Prostate gland (tissue), 2 donors: Measurements from ENCODE around the gene C10orf88. TPM values are rescaled to one million over a fixed set of nuclear protein-coding genes. Genes with fewer than 3 reads are reported as not detected.

ENCODE experiments used
- DNase-seq: peaks from one replicate; pipeline ENCODE4 v3.0.0-alpha.2; 2019; ENCODE audit warnings: low spot score
- H3K27ac ChIP-seq, 2 donors: fragments of 200-600 bp; sonication (generic); 2 replicates each; pipeline ENCODE4 v1.5.1; 2017 to 2019
- H3K27me3 ChIP-seq: fragments of 200-600 bp; sonication (generic); replicated peaks from 2 replicates; pipeline ENCODE4 v1.5.1; 2019; ENCODE audit not compliant: insufficient read depth
- H3K36me3 ChIP-seq, 2 donors: fragments of 200-600 bp; sonication (generic); 1 replicate in 1 of 2; 2 replicates in 1 of 2; pipeline versions ENCODE4 v1.5.1 to v1.8.1; 2017 to 2019
- H3K4me1 ChIP-seq: fragments of 200-600 bp; sonication (generic); replicated peaks from 2 replicates; pipeline ENCODE4 v1.5.1; 2019
- H3K4me3 ChIP-seq, 2 donors: fragments of 200-600 bp; sonication (generic); 2 replicates each; pipeline ENCODE4 v1.5.1; 2017 to 2019
- H3K9me3 ChIP-seq: fragments of 200-600 bp; sonication (generic); 2 replicates; pipeline ENCODE4 v1.5.1; 2017
- POLR2A ChIP-seq: fragments of 450-650 bp; IDR thresholded peaks from one replicate; pipeline ENCODE4 v1.6.1; 2016; ENCODE audit warnings: antibody characterized with exemption, mild to moderate bottlenecking
- POLR2AphosphoS5 ChIP-seq: sonication (generic); formaldehyde crosslinking; IDR thresholded peaks from one replicate; pipeline ENCODE4 v1.6.1; 2017; ENCODE audit warnings: antibody characterized with exemption
- WGBS: methylation state at CpG from one replicate; pipeline ENCODE4 v1.1.5; 2018; 5-methylcytosine and 5-hydroxymethylcytosine counted together
- intact Hi-C: fragments of 100-400 bp; cut with DNase I; formaldehyde crosslinking; loops from one replicate; pipeline ENCODE4 v1.14.2; 2022
- total RNA-seq, 2 donors: library from RNA; depleted of rRNA; stranded (reverse); fragments of >200 nt; gene quantifications; one replicate each; pipeline ENCODE4 v1.1.0, GENCODE V29; 2016
- TF ChIP-seq, protein P1 (sequence below), 4 experiments: fragments of 200-600 bp in 2 of 4; fragments of 450-650 bp in 2 of 4; sonication (generic) in 2 of 4; IDR thresholded peaks; 1 replicate in 3 of 4; 2 replicates in 1 of 4; pipeline ENCODE4 v1.5.1; 2016 to 2019; ENCODE audit warnings: antibody characterized with exemption in 4 of 4, mild to moderate bottlenecking in 2 of 4, moderate library complexity in 2 of 4

C10orf88 gene
- total RNA-seq, 2 donors from 2014 or later = 6.6 to 15.2 TPM

DNA sequence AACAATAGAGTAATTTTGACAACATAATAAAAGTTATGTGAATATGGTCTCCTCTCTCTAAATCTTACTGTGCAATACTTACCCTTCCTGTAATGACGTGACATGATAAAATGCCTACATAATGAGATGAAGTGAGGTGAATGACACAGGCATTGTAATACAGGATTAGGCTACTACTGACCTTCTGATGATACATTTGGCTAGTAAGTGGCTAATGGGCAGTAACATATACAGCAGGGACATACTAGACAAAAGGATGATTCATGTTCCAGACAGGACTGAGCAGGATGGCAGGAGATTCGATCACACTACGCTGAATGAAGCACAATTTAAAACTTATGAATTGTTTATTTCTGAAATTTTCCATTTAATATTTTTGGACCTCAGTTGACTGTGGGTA, 4.7 kb downstream of the C10orf88 start:
- TF ChIP-seq POLR2A = no peak
- no peak for TF ChIP-seq POLR2AphosphoS5
- TF ChIP-seq, protein P1, sequence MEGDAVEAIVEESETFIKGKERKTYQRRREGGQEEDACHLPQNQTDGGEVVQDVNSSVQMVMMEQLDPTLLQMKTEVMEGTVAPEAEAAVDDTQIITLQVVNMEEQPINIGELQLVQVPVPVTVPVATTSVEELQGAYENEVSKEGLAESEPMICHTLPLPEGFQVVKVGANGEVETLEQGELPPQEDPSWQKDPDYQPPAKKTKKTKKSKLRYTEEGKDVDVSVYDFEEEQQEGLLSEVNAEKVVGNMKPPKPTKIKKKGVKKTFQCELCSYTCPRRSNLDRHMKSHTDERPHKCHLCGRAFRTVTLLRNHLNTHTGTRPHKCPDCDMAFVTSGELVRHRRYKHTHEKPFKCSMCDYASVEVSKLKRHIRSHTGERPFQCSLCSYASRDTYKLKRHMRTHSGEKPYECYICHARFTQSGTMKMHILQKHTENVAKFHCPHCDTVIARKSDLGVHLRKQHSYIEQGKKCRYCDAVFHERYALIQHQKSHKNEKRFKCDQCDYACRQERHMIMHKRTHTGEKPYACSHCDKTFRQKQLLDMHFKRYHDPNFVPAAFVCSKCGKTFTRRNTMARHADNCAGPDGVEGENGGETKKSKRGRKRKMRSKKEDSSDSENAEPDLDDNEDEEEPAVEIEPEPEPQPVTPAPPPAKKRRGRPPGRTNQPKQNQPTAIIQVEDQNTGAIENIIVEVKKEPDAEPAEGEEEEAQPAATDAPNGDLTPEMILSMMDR (IDR thresholded peaks at IDR 0.05) = no peak
- Histone ChIP-seq H3K4me3 (no peak overlapping the region), H3K36me3 (no peaks in the 10 kb centered on the region), H3K27ac (no peak overlapping the region), H3K27me3 (no peaks in the 10 kb centered on the region), H3K4me1 (no peaks in the 10 kb centered on the region), H3K9me3 (no peaks in the 10 kb centered on the region)
- DNase-seq = no peak
- intact Hi-C loops = no loop called here
- 97% methylated on average over 3 of the region's 3 CpGs for WGBS

DNA sequence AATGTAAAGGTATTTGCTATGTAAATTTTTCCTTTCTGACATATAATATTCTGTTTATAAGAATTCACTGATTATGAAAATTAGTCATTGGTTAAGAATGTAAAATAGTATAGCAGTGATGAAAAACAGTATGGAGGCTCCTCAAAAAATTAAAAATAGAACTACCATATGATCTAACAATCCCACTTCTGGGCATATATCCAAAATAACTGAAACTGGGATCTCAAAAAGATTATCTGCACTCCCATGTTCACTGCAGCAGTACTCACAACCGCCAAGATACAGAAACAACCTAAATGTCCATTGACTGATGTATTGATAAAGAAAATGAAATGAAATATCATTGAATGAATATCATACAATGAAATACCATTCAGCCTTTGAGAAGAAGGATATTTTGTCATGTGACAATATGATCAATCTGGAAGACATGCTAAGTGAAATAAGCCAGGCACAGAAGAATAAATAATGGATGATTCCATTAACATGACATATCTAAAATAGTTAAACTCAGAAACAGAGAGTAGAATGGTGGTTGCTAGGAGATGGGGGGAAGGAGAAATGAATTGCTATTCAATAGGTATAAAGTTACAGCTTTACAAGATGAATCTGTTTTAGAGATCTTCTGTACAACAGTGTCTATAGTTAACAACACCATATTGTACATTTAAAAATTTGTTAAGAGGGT, 14.0 kb downstream of the C10orf88 start:
- no peaks in the 10 kb centered on the region for H3K36me3 ChIP-seq
- no peaks in the 10 kb centered on the region for H3K9me3 ChIP-seq
- H3K4me3 ChIP-seq = no peak overlapping the region
- 82% methylated on average over 1 of the region's 1 CpG for WGBS
- intact Hi-C loops = no loop called here
- TF ChIP-seq POLR2A (no peak), POLR2AphosphoS5 (no peak)
- TF ChIP-seq, protein P1 (IDR thresholded peaks at IDR 0.05) = no peak
- no peaks in the 10 kb centered on the region for H3K27me3 ChIP-seq
- H3K27ac ChIP-seq = no peak overlapping the region
- DNase-seq = no peak
- no peaks in the 10 kb centered on the region for H3K4me1 ChIP-seq

DNA sequence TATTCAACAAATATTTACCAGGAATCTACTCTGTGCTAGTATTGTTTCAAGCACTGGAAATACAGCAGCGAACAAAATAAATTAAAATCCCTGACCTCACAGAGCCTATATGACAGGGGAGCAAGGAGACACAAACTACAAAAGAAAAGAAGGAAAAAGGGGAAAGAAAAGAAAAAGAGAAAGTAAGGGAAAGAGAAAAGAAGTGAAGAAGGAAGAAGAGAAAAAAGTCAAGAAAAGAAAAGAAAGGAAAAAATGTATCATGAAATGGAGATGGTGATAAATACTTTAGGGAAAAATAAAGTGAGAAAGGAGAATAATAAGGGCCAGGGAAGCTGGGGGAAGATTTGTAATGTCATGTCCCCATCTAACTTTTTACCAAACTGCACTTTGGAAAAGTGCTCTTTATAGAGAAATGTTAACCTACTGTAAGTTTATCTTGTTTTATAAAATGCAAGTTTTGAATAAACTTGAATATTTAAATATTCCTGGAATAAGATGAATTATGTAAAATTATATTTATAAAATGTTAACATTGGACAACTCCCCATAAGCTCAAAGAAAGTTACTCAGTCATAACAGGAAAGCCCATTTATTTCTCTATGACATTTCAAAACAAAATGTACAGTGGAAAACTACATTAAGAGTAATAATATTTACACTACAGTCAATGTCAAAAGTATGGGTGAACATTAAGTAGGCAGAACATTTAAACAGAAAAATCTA, 14.7 kb downstream of the C10orf88 start:
- DNase-seq = no peak
- intact Hi-C loops = no loop called here
- Histone ChIP-seq H3K9me3 (no peaks in the 10 kb centered on the region), H3K27ac (no peak overlapping the region), H3K36me3 (no peaks in the 10 kb centered on the region), H3K4me3 (no peak overlapping the region), H3K4me1 (no peaks in the 10 kb centered on the region), H3K27me3 (no peaks in the 10 kb centered on the region)
- no peak for TF ChIP-seq POLR2A
- TF ChIP-seq, protein P1 (IDR thresholded peaks at IDR 0.05) = no peak
- no peak for TF ChIP-seq POLR2AphosphoS5
- WGBS = 95% methylated on average over 1 of the region's 1 CpG

DNA sequence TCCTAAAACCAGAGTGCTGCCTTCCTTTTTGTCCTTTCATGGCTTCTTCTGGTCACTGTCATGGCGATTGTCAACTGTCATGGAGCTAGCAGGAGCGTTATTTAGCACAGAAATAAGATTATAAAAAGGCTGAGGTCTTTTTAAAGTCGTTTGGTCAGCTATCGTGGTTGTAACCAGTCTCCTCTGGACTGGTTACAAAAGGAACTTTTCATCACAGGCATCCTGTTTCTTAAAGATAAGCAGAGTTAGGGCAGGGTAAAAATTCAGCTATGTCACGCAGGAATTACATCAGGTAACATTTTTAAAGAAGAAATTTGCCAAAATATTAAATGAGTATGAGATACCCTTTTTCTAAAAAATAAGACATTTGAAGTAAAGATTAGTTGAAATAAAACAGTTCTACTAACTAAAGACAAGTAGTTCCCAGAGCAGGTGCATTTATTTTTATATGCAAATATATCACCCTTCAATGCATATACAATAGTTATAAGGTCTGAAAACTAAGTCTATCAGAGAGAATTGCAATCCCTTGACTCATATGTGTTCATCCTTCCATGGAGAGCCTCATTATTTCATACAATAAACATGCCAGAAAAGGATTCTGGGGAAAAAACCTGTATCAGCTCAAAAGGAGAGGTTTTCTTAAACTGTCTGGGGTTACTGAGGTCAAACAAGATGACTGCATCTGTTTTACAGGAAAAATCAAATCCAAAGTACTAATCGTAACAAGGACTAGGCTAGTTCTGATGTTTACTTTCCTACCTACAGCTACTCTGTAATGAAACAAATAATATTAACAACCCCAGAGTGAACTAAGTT, 22.7 kb downstream of the C10orf88 start:
- no peaks in the 10 kb centered on the region for H3K4me1 ChIP-seq

More for the DNA sequence above, 22.7 kb downstream of the C10orf88 start:
- Histone ChIP-seq H3K4me3 (no peak overlapping the region), H3K36me3 (no peaks in the 10 kb centered on the region), H3K27ac (no peak overlapping the region), H3K9me3 (no peaks in the 10 kb centered on the region), H3K27me3 (no peaks in the 10 kb centered on the region)
- intact Hi-C loops = no loop called here
- TF ChIP-seq POLR2A = no peak
- TF ChIP-seq, protein P1 (IDR thresholded peaks at IDR 0.05) = no peak
- no peak for TF ChIP-seq POLR2AphosphoS5
- DNase-seq = no peak
- WGBS = 77% methylated on average over 6 of the region's 6 CpGs
